Nephron (organoid): ENCODE results near the gene ELL2.

Experiments used
- H3K27ac Mint-ChIP-seq, 3 experiments: 2 replicates each; pipeline ENCODE4 v1.8.0; 2020; ENCODE audit warnings: mixed read lengths in 3 of 3, mild to moderate bottlenecking in 2 of 3, moderate library complexity in 1 of 3
- H3K27me3 Mint-ChIP-seq: 2 replicates; pipeline ENCODE4 v1.8.0; 2021; ENCODE audit warnings: low read depth, mild to moderate bottlenecking, moderate library complexity, mixed read lengths
- H3K36me3 Mint-ChIP-seq: 2 replicates; pipeline ENCODE4 v1.8.0; 2020; ENCODE audit warnings: low read depth, mixed read lengths
- H3K4me1 Mint-ChIP-seq: 2 replicates; pipeline ENCODE4 v1.8.0; 2020; ENCODE audit warnings: mixed read lengths
- H3K4me3 Mint-ChIP-seq, 3 experiments: 2 replicates each; pipeline ENCODE4 v1.8.0; 2020; ENCODE audit warnings: mild to moderate bottlenecking in 3 of 3, mixed read lengths in 3 of 3, moderate library complexity in 2 of 3
- H3K9me3 Mint-ChIP-seq: 2 replicates; pipeline ENCODE4 v1.8.0; 2020; ENCODE audit warnings: mixed read lengths
- TF ChIP-seq, protein P1 (sequence below), 3 experiments: fragments of 200-600 bp; sonication (generic); IDR thresholded peaks; one replicate each; pipeline ENCODE4 v1.5.0; 2021; ENCODE audit warnings: antibody characterized with exemption in 3 of 3; ENCODE audit not compliant: unreplicated experiment in 3 of 3

The ELL2 gene

DNA sequence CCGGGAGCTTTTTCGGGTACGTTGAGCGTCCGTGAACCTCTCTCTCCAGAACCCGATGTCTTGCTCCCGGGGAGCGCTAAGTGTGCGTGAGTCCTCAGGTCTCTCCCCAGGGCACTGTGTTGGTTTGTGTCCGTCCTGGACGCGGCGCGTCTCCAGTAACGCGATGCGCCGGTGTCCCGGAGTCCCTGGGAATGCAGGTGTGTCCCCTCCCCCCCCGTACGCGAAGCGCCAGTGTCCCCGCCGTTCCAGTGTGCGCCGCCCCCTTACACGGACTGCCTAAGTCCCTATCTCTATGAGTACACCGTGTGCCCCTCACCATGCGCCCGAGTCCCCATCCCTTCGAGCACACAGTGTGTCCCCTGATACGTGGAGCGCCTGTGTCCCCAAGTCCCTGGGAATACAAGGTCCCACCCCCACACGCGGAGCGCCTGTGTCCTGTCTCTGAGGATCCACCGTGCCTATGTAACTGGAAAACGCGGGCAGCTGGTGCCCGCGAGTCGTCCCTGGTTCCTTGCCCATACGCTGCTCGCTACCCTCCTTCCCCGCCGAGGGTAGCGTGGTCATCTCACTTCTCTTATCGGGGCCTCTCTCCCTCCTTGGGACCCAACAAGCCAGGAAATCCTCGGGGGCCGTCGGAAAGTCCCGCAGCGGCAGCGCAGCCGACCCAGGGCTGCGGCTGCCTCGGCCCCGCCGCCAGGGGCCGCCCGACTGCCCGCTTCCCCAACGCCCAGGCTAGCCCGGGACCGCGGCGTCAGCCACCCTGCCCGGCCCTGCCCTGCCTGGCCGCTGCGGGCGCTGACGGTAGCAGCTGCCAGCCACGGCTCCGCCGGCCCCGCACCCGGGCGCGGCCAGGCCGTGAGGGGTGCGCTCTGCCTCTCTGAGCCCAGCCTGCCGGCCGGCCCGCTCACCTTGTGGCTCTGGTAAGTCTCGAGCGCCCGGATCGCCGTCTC is 709 bp downstream of the ELL2 start:
- peak overlapping the region in 2 of 3 experiments; percentile 72 to 94 for H3K27ac Mint-ChIP-seq

GRCh38 chr5:95959888-95960666 is 1.6 kb downstream of the ELL2 start:
- Mint-ChIP-seq H3K4me3 (peak overlapping the region; percentile 85 to 99 (median 96)), H3K9me3 (no peaks in the 10 kb centered on the region), H3K36me3 (no peaks in the 10 kb centered on the region), H3K4me1 (peaks cover 38% of the 10 kb centered on the region), H3K27ac (peak overlapping the region in 2 of 3 experiments; percentile 13 to 78), H3K27me3 (peaks cover 27% of the 10 kb centered on the region)
- TF ChIP-seq, protein P1, sequence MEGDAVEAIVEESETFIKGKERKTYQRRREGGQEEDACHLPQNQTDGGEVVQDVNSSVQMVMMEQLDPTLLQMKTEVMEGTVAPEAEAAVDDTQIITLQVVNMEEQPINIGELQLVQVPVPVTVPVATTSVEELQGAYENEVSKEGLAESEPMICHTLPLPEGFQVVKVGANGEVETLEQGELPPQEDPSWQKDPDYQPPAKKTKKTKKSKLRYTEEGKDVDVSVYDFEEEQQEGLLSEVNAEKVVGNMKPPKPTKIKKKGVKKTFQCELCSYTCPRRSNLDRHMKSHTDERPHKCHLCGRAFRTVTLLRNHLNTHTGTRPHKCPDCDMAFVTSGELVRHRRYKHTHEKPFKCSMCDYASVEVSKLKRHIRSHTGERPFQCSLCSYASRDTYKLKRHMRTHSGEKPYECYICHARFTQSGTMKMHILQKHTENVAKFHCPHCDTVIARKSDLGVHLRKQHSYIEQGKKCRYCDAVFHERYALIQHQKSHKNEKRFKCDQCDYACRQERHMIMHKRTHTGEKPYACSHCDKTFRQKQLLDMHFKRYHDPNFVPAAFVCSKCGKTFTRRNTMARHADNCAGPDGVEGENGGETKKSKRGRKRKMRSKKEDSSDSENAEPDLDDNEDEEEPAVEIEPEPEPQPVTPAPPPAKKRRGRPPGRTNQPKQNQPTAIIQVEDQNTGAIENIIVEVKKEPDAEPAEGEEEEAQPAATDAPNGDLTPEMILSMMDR (IDR thresholded peaks at IDR 0.05; ENCODE audit: unreplicated experiment in 3 of 3) = no peak

More for the DNA sequence above, 709 bp downstream of the ELL2 start:
- peak overlapping the region; percentile 93 to 99 (median 96) for H3K4me3 Mint-ChIP-seq
- H3K4me1 Mint-ChIP-seq = peaks cover 30% of the 10 kb centered on the region
- peaks cover 27% of the 10 kb centered on the region for H3K27me3 Mint-ChIP-seq
- no peaks in the 10 kb centered on the region for H3K36me3 Mint-ChIP-seq
- H3K9me3 Mint-ChIP-seq = no peaks in the 10 kb centered on the region
- TF ChIP-seq, protein P1 (IDR thresholded peaks at IDR 0.05; ENCODE audit: unreplicated experiment in 3 of 3) = peak; percentile 64 to 83 (median 79)

DNA sequence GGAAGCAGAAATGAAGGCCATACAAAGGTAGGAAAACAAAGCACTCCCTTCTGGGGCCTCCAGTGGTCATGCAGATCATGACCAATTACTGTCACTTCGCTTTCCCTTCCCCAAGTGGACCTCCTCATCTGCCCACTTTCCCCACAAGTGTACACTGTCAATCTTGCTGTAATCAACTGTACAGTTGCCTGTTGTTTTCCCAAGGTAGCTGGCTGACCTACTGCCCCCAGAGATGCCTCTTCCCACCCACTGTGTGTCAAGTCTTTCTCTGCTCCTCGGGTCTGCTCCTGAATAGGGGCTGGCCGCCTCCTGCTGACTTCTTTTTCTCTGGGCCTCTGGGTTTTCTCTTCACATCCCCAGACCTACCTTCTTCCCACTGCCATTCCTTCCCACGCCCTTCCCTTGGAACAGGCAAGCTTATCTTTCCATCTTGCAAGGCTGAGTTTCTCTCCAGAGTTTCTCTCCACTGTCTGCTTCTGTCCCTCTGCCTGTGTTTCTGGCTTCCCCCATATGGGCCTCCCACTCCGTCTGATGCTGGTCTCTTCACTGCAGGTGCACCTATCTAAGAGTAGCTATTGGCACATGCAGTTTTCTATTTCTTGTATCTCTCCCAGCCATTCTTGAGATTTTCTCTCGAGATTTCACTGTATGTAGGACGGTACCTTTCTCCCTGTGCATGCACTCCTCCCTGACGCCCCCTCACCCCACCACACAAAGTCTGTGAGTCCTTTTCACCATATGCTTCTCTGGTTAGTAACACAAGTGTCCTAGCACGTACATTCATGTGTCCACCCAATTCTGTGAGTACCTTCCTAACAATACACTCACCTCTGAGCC is 2.4 kb downstream of the ELL2 start:
- no peaks in the 10 kb centered on the region for H3K9me3 Mint-ChIP-seq
- peak overlapping the region; percentile 85 to 99 (median 96) for H3K4me3 Mint-ChIP-seq
- TF ChIP-seq, protein P1 (IDR thresholded peaks at IDR 0.05; ENCODE audit: unreplicated experiment in 3 of 3) = no peak
- peaks cover 27% of the 10 kb centered on the region for H3K27me3 Mint-ChIP-seq
- peak overlapping the region in 1 of 3 experiments; percentile 78 for H3K27ac Mint-ChIP-seq
- H3K4me1 Mint-ChIP-seq = peaks cover 42% of the 10 kb centered on the region
- no peaks in the 10 kb centered on the region for H3K36me3 Mint-ChIP-seq

GRCh38 chr5:95958310-95959014 is 3.2 kb downstream of the ELL2 start:
- peak overlapping the region in 1 of 3 experiments; percentile 78 for H3K27ac Mint-ChIP-seq
- peaks cover 27% of the 10 kb centered on the region for H3K27me3 Mint-ChIP-seq
- peak overlapping the region in 2 of 3 experiments; percentile 96 to 99 for H3K4me3 Mint-ChIP-seq
- no peaks in the 10 kb centered on the region for H3K36me3 Mint-ChIP-seq
- no peaks in the 10 kb centered on the region for H3K9me3 Mint-ChIP-seq
- TF ChIP-seq, protein P1 (IDR thresholded peaks at IDR 0.05; ENCODE audit: unreplicated experiment in 3 of 3) = no peak
- peaks cover 42% of the 10 kb centered on the region for H3K4me1 Mint-ChIP-seq
